HepG2 (cell line): ENCODE data around the gene TACC3. TPM values are rescaled to one million over a fixed set of nuclear protein-coding genes. Genes with fewer than 3 reads are reported as not detected.

ENCODE experiments used
- ATAC-seq: fragments of 200-7000 bp; cut with Tn5 transposase; 3 replicates; pipeline ENCODE4 v1.9.1; 2020; ENCODE audit warnings: mild to moderate bottlenecking, moderate library complexity
- BruUV-seq: library from RNA; stranded (reverse); fragments of 400-500 nt; replicated peaks from 2 replicates; lab custom pipeline; 2021; lab: Mats Ljungman, UMichigan
- CTCF ChIA-PET: fragments of 300-600 bp; formaldehyde crosslinking; extraction: SDS; loops from one replicate; lab custom pipeline; 2021; ENCODE audit warnings: low total read pairs, inconsistent platforms, low intra/inter-chr PET ratio; lab: Yijun Ruan, JAX
- POLR2A ChIA-PET: fragments of 350-600 bp; sonication (Branson Sonifier 250); formaldehyde crosslinking; loops from one replicate; lab custom pipeline; 2020; ENCODE audit warnings: antibody characterized with exemption, inconsistent platforms; lab: Yijun Ruan, JAX
- DNase-seq: peaks from one replicate; pipeline ENCODE4 v3.0.0-alpha.2; 2015; ENCODE audit warnings: low spot score
- FAIRE-seq: peaks from 3 replicates; lab custom pipeline; 2011; peaks lifted over from hg19 to GRCh38; lab: Jason Lieb, UNC
- H2AFZ ChIP-seq: one replicate; pipeline ENCODE4 v1.6.1; 2011; ENCODE audit warnings: low read length, inconsistent platforms
- H3K27ac ChIP-seq: fragments of 300-600 bp; 3 replicates; pipeline ENCODE4 v1.8.0; 2011; ENCODE audit warnings: mixed run types, mild to moderate bottlenecking, mixed read lengths, low read length, inconsistent platforms; ENCODE audit not compliant: insufficient read depth; ENCODE audit errors: extremely low read length
- H3K27me3 ChIP-seq, 2 experiments: fragments of 200-600 bp in 1 of 2; 2 replicates in 1 of 2; 3 replicates in 1 of 2; pipeline versions ENCODE4 v1.6.0 to v1.8.0; 2011; ENCODE audit warnings: low read length in 2 of 2, mild to moderate bottlenecking in 2 of 2, moderate library complexity in 2 of 2, inconsistent platforms in 1 of 2; ENCODE audit not compliant: insufficient read depth in 2 of 2, control insufficient read depth in 1 of 2
- H3K36me3 ChIP-seq, 2 experiments: fragments of 200-600 bp in 1 of 2; replicated peaks in 1 of 2; 2 replicates in 1 of 2; 3 replicates in 1 of 2; pipeline versions ENCODE4 v1.5.1 to v1.8.0; 2011; ENCODE audit warnings: low read length in 2 of 2, inconsistent platforms in 1 of 2; ENCODE audit not compliant: insufficient read depth in 2 of 2, control insufficient read depth in 1 of 2
- H3K4me1 ChIP-seq: 2 replicates; pipeline ENCODE4 v1.5.1; 2012; ENCODE audit warnings: low read length, inconsistent platforms; ENCODE audit not compliant: insufficient read depth
- H3K4me2 ChIP-seq: 2 replicates; pipeline ENCODE4 v1.6.0; 2011; ENCODE audit warnings: low read depth, low read length, inconsistent platforms
- H3K4me3 ChIP-seq, 3 experiments: fragments of 200-600 bp in 1 of 3; sonication (generic), shearing (Covaris generic) in 1 of 3; replicated peaks in 1 of 3; 2 replicates each; pipeline ENCODE4 v1.5.1; 2011 to 2016; ENCODE audit warnings: low read length in 3 of 3, inconsistent platforms in 2 of 3, low read depth in 2 of 3, mild to moderate bottlenecking in 2 of 3, control low read depth in 1 of 3, mixed read lengths in 1 of 3; ENCODE audit not compliant: insufficient read depth in 1 of 3
- H3K79me2 ChIP-seq: one replicate; pipeline ENCODE4 v1.6.1; 2011; ENCODE audit warnings: low read length, inconsistent platforms; ENCODE audit not compliant: insufficient read depth
- H3K9ac ChIP-seq: 2 replicates; pipeline ENCODE4 v1.6.0; 2011; ENCODE audit warnings: mild to moderate bottlenecking, low read depth, low read length, inconsistent platforms; ENCODE audit not compliant: insufficient read depth
- H3K9me3 ChIP-seq: 2 replicates; pipeline ENCODE4 v1.5.1; 2012; ENCODE audit warnings: mild to moderate bottlenecking, low read length
- H4K20me1 ChIP-seq: 2 replicates; pipeline ENCODE4 v1.6.0; 2011; ENCODE audit warnings: inconsistent platforms, mild to moderate bottlenecking, low read length, moderate library complexity; ENCODE audit not compliant: insufficient read depth
- CENPBD1 ChIP-seq: sonication (generic); formaldehyde crosslinking; IDR thresholded peaks from 2 replicates; pipeline ENCODE4 v1.8.0; 2022; ENCODE audit warnings: missing genetic modification reagents, low read depth, mild to moderate bottlenecking, borderline replicate concordance
- KDM4B ChIP-seq: sonication (generic); formaldehyde crosslinking; IDR thresholded peaks from 2 replicates; pipeline ENCODE4 v1.4.0; 2020; ENCODE audit warnings: missing genetic modification reagents
- RXRA ChIP-seq: sonication (generic); formaldehyde crosslinking; IDR thresholded peaks from 2 replicates; pipeline ENCODE4 v1.5.1; 2020; ENCODE audit warnings: missing genetic modification reagents
- SOX13 ChIP-seq, 3 experiments: fragments of 450-650 bp in 1 of 3; sonication (generic) in 1 of 3; formaldehyde crosslinking in 1 of 3; IDR thresholded peaks in 2 of 3; conservative IDR thresholded peaks in 1 of 3; 2 replicates each; pipeline versions ENCODE4 v1.5.0 to v1.6.1; 2016 to 2020; ENCODE audit warnings: antibody characterized with exemption in 1 of 3, mild to moderate bottlenecking in 1 of 3, missing compliant biosample characterization in 1 of 3, missing genetic modification reagents in 1 of 3, moderate library complexity in 1 of 3
- SOX6 ChIP-seq, 2 experiments: fragments of 450-650 bp in 1 of 2; sonication (generic) in 1 of 2; formaldehyde crosslinking in 1 of 2; IDR thresholded peaks; 2 replicates each; pipeline versions ENCODE4 v1.4.0 to v1.6.1; 2017 to 2020; ENCODE audit warnings: antibody characterized with exemption in 1 of 2, mild to moderate bottlenecking in 1 of 2, missing genetic modification reagents in 1 of 2
- ZNF564 ChIP-seq: sonication (generic); formaldehyde crosslinking; IDR thresholded peaks from 2 replicates; pipeline ENCODE4 v1.8.1; 2023; ENCODE audit warnings: mild to moderate bottlenecking, missing genetic modification reagents
- WGBS: methylation state at CpG from one replicate; pipeline ENCODE4 v1.1.6; 2017; ENCODE audit warnings: low lambda C conversion rate; 5-methylcytosine and 5-hydroxymethylcytosine counted together
- in situ Hi-C: cut with HindIII; loops from 2 replicates; pipeline ENCODE4 v1.10.0; 2017; ENCODE audit warnings: low pct_unique_long_range_greater_than_20kb; ENCODE audit not compliant: extremely low pct_ligation_motif_present
- intact Hi-C: fragments of 100-400 bp; cut with micrococcal nuclease; formaldehyde crosslinking; loops from one replicate; pipeline ENCODE4 v1.10.0; 2022; ENCODE audit not compliant: unreplicated experiment
- polyA plus RNA-seq, 8 experiments: library from polyadenylated mRNA; depleted of rRNA in 3 of 8; stranded (reverse) in 7 of 8; unstranded in 1 of 8; fragments of >200 nt; fragmentation: Illumina TruSeq in 4 of 8; extraction: Trizol in 4 of 8; gene quantifications; 2 replicates each; pipeline versions ENCODE4 v1.2.1 to v1.2.3, GENCODE V29; 2011 to 2016; ENCODE audit warnings: low read depth in 4 of 8, missing spikeins in 1 of 8, mixed read lengths in 1 of 8; ENCODE audit not compliant: insufficient read depth in 1 of 8
- total RNA-seq, 5 experiments: library from RNA; depleted of rRNA; stranded (reverse); fragments of >200 nt; fragmentation: Illumina TruSeq; extraction: Trizol; gene quantifications; 2 replicates each; pipeline ENCODE4 v1.2.3, GENCODE V29; 2016; ENCODE audit warnings: low read depth in 1 of 5

The TACC3 gene
- total and polyA plus RNA-seq, 2 of the 13 experiments (the other 11 are each of a cell fraction or from before 2014, with no cell fraction given), result 20.3 to 21.2 TPM

GRCh38 chr4:1678244-1678643, 43.1 kb upstream of the TACC3 start (continued):
- TF ChIP-seq CENPBD1 (no peak), SOX13 (IDR thresholded peaks at IDR 0.05) (no peak), SOX13 (CRISPR knock-in tag; conservative IDR thresholded peaks at IDR 0.05 in 1 of 2, IDR thresholded peaks at IDR 0.05 in 1 of 2) (peak in 1 of 2 experiments; percentile 24; a peak in 1 of 4 replicates), RXRA (CRISPR knock-in tag) (peak; percentile 51; the same call in 1 of the 2 replicates), SOX6 (IDR thresholded peaks at IDR 0.05) (no peak), SOX6 (CRISPR knock-in tag; IDR thresholded peaks at IDR 0.05) (peak; percentile 45; the same call in 1 of the 2 replicates)
- TF ChIP-seq, all 625 proteins: peak for 6

- H3K9me3 ChIP-seq, result no peaks in the 10 kb centered on the region
- no peak overlapping the region for H2AFZ ChIP-seq
- H3K4me3 ChIP-seq, result no peak overlapping the region
- ChIA-PET CTCF (no interaction called here), POLR2A (no interaction called here)
- no peak overlapping the region for H3K9ac ChIP-seq
- no peaks in the 10 kb centered on the region for H3K79me2 ChIP-seq
- H3K4me1 ChIP-seq, result peaks cover 49% of the 10 kb centered on the region
- no peak overlapping the region for H3K27ac ChIP-seq
- peak overlapping the region; percentile 71; the same call in 1 of the 2 replicates for H3K4me2 ChIP-seq
- intact Hi-C loops (no loop called here), in situ Hi-C loops (no loop called here)
- TSS peak; percentile 65 for BruUV-seq
- no peak for ATAC-seq
- H3K36me3 ChIP-seq, result no peaks in the 10 kb centered on the region
- TF ChIP-seq ZNF564, result no peak
- no peak for TF ChIP-seq KDM4B (CRISPR knock-in tag)
- no peak for FAIRE-seq
- no peaks in the 10 kb centered on the region for H3K27me3 ChIP-seq
- 82% methylated on average over 13 of the region's 13 CpGs for WGBS
- no peaks in the 10 kb centered on the region for H4K20me1 ChIP-seq
- DNase-seq, result no peak
These were observed 38.5 kb upstream of the TACC3 start for GRCh38 chr4:1682860-1683259.
